ENCODE data around the gene TNFRSF14. TPM values are rescaled to one million over a fixed set of nuclear protein-coding genes. Genes with fewer than 3 reads are reported as not detected.

TNFRSF14 gene
- total RNA-seq, 4 donors from 2014 or later: 34.4 to 94.6 (median 61.0) TPM

DNA sequence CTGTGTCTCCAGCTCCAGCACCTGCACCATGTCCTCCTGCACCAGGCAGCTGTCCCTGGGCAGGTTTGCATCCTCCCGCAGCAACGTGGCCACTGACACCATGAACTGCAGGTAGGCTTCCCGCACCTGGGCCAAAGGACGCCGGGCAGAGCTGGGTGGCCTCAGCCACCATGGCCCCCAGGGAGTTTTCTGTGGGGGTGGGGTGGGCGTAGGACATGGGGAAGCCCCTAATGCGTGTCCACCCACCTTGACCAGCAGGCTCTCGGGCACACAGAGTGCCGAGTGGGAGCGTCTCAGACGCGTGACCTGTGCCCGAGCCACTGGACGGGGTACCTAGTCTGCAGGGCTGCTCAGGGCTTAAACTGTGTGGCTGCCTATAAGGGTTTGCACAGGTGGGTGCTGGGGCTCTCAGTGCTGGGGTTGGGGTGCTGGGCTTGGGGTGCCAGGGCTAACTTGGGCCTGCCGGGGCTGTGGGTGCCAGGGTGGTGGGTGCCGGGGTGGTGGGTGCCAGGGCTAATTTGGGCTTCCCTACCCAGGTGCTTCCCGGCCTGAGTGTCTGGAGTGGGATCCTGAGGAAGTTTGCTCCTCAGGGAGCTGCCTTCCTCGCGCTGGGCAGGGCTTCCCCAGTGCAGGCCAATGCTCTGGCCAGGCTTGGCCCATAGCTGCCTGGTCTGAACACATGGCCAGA, 48.1 kb downstream of the TNFRSF14 start:
- TF ChIP-seq, protein P1, sequence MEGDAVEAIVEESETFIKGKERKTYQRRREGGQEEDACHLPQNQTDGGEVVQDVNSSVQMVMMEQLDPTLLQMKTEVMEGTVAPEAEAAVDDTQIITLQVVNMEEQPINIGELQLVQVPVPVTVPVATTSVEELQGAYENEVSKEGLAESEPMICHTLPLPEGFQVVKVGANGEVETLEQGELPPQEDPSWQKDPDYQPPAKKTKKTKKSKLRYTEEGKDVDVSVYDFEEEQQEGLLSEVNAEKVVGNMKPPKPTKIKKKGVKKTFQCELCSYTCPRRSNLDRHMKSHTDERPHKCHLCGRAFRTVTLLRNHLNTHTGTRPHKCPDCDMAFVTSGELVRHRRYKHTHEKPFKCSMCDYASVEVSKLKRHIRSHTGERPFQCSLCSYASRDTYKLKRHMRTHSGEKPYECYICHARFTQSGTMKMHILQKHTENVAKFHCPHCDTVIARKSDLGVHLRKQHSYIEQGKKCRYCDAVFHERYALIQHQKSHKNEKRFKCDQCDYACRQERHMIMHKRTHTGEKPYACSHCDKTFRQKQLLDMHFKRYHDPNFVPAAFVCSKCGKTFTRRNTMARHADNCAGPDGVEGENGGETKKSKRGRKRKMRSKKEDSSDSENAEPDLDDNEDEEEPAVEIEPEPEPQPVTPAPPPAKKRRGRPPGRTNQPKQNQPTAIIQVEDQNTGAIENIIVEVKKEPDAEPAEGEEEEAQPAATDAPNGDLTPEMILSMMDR (IDR thresholded peaks at IDR 0.05; ENCODE audit: low read depth): no peak

DNA sequence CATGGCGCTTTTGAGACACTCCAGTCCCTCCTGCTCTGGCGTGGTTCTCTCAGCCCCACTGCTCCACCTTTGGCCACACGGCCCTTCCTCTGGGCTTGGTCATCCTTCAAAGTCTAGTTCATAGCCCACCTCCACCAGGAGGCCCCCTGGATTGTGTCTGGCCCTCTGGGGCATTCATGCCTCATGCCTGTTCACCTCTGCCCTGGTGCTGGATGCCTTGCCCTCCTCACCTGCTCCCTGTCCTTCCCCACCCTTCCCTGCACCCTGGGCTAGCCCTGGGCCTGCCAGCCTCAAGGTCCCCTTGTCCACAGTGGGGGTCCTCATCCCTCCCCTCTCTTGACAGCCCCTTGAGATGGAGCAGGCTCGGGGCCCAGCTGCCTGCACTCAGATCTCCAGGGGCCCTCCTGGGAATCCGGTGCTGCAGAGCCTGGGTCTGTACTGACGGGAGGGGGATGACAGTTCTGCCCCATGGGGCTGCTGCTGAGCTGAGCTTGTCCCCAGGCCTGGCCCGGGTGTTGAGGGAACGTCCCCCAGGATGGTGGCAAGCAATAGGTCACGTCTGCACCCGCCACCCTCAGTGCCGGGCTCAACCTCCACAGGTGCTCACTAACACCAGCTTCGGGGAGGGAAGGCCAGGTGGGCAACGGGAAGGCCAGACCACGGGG, 48.8 kb downstream of the TNFRSF14 start:
- TF ChIP-seq, protein P1 (IDR thresholded peaks at IDR 0.05; ENCODE audit: low read depth): no peak

DNA sequence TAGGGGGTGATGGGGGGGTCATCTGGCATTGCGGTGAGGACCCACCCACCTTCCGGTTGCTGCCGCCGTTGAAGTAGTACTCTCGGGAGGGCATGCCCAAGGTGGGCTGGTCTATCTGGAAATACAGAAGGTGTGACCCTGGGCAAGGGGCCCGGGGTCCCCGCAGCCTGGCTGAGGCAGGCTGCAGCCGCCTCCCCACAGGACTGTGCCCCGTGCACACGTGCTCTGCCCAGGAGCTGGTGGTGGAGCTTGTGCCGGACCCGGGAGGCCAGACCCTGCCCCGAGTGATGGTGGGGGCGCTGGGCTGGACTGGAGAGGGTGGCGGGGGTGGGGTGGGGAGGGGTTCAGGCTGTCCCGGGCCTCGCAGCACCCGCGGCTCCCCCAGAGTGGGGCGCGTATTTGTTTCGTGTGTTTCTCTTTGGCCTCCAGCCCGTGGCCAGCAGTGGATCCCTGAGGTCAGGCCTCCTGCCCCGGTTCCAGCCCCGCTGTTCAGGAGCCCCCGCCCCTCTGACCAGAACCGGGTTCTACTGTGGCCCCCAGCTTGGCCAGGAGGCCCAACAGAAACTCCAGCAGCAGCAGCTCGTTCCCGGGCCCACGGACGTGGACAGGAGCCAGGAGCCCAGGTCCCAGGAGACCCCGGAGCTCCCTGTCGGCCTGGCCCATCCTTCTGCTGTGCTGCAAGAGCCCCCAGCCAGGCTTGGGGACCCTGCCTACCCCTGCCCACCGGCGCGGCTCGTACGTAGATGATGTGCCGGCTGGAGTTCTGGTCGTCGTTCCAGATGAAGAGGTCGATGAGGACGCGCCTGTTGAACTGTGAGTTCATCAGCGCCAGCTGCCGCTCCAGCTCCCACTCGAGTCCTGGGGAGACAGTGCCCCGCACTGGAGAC, 49.6 kb downstream of the TNFRSF14 start:
- TF ChIP-seq, protein P1 (IDR thresholded peaks at IDR 0.05; ENCODE audit: low read depth): no peak

DNA sequence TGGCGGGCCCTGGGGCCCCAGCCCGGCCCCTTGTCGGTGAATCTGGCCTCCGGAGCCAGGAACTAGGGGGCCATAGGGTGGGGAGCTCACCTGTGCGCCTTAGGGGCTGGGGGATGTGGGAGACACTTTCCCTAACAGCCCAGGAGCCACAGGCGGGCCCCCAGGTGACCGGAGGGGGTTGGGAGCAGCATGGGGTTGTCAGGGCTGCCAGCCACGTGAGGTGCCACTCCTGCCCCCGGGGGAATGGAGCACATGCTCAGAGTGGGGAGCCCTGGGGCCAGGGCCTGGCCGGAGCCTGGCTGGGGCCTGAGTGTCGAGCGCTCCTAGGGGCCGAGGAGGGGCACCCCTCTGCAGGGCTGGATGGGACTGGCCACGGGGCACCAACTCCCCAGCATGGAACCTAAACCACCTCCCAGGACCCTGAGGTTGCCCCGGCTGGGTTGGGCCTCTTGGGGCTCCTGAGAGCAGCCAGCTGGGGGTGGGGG, 50.3 kb downstream of the TNFRSF14 start:
- TF ChIP-seq, protein P1 (IDR thresholded peaks at IDR 0.05; ENCODE audit: low read depth): no peak

DNA sequence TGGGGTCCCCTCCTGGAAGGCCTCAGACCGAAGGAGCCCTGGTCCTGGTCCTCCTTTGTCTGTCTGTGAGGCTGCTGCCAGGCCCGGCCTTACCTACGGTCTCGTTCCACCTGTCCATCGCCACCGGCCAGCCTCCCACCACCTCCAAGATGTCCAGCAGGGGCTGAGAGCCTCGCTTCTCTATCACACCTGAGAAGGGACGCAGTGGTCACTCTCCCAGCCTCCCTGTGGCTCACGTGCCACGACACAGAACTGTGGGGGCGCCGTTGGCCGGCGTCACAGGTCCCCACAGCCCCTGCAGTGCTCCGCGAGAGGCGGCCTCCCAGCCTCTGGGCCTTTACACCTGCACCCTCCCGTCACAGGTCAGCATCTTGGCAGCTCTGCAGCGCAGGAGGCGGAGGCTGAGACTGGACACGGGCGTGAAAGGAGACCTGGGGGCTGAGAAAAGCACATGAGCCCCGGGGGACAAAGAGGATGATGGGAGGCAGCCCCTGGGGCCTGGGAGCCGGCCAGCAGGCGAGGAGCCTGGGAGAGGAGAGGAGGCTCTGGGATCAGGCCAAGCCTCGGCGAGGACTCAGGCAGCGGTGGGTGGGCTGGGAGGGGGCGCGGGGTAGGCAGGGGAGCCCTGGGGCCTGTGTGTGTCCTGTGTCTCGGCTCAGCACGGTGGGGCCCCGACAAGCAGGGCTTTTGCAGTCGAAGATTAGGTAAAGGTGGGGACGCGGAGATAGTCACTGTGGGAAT, 50.9 kb downstream of the TNFRSF14 start:
- TF ChIP-seq, protein P1 (IDR thresholded peaks at IDR 0.05; ENCODE audit: low read depth): no peak

DNA sequence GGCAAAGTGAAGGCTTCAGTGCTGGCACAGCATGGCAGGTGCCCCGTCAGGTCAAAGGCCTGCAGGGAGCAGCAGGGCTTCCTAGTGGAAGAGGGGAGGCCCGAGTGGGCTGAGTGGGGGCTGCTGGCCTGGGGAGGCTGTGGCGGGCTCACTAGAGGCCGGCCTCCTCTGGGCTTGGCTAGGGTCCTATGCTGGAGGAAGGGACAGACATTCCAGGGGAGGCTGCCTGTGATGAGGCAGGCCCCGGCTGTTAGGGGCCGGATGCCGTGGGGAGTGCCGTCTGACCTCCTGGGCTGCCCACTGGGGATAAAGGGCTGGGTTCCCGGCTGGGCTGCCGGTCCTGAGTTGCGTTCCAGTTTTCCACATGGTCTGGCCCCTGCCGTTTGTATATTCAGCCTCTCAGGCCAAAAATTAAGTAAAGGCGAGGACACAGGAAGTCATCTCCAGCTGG, 51.5 kb downstream of the TNFRSF14 start:
- TF ChIP-seq, protein P1 (IDR thresholded peaks at IDR 0.05; ENCODE audit: low read depth): no peak

All from subcutaneous adipose tissue (tissue), 4 donors.